ENCODE results near the gene FH. TPM values are rescaled to one million over a fixed set of nuclear protein-coding genes. Genes with fewer than 3 reads are reported as not detected.
A peak's percentile ranks its signal among the peaks of the same experiment; 100 is the strongest.

The FH gene
- total RNA-seq, 6 experiments from 2014 or later = 95.0 to 126 (median 114) TPM

DNA sequence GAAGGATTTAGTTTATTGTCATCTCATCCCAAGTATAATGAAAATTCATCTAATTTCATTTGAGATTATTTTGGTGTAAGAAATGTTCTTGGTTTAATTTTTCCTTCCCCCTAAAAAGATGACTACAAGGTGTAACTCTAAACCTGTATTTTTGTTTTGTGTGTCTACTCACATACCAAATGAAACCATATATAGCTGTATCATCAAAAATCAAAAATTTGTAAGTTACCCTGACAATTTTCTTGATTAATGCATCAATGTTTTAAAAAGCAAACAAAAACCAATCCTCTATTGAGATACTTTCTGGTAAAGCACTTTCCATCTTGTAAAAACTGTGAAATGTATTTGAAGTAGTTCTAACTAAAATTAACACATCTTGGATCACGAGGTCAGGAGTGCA lies 30.8 kb downstream of the FH start:
- DNase-seq (no peak), ATAC-seq (no peak)
- Histone ChIP-seq H3K27me3 (no peaks in the 10 kb centered on the region), H3K9me3 (no peaks in the 10 kb centered on the region), H3K27ac (no peak overlapping the region), H3K4me1 (no peaks in the 10 kb centered on the region), H3K4me3 (no peak overlapping the region), H3K36me3 (no peaks in the 10 kb centered on the region)
- intact Hi-C loops (cut with DNase I) = no loop called here
- 100% methylated on average over 1 of the region's 1 CpG for WGBS (ENCODE audit: insufficient coverage, low coverage, low lambda C conversion rate, missing lambda C conversion rate)
- no peak for TF ChIP-seq POLR2A (IDR thresholded peaks at IDR 0.05)
- TF ChIP-seq CTCF (IDR thresholded peaks at IDR 0.05) = no peak

DNA sequence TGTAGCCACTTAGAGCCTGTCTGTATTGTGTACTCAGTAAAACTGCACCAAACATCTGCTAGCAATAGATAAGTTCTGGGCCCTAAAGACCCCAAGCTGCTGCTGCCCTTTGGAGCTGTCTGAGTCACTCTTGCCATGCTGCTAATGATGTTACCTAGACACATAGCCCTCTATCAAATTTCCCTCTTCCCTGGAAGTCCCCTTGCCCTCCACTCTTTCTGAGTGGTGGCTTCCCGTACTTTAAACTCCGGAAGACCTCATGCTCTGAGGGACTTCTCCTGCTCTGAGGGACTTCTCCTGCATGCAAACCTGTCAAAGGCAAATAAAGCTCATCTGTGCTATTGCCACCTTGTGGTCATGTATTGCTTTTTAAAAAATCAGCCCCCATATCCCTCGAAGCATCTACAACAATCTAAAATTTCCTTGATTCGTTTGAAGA lies 34.0 kb downstream of the FH start:
- intact Hi-C loops (cut with DNase I) = no loop called here
- DNase-seq = no peak

GRCh38 chr1:241485145-241485544 lies 34.4 kb downstream of the FH start:
- Histone ChIP-seq H3K4me1 (no peaks in the 10 kb centered on the region), H3K27ac (no peak overlapping the region), H3K36me3 (no peaks in the 10 kb centered on the region), H3K4me3 (no peak overlapping the region), H3K9me3 (no peaks in the 10 kb centered on the region), H3K27me3 (no peaks in the 10 kb centered on the region)
- no peak for TF ChIP-seq CTCF (IDR thresholded peaks at IDR 0.05)
- TF ChIP-seq POLR2A (IDR thresholded peaks at IDR 0.05) = no peak
- 85% methylated on average over 3 of the region's 3 CpGs for WGBS (ENCODE audit: insufficient coverage, low coverage, low lambda C conversion rate, missing lambda C conversion rate)
- no peak for DNase-seq
- intact Hi-C loops (cut with DNase I) = no loop called here
- no peak for ATAC-seq

More for the DNA sequence above, 34.0 kb downstream of the FH start:
- H3K27me3 ChIP-seq = no peaks in the 10 kb centered on the region
- 54% methylated on average over 4 of the region's 4 CpGs for WGBS (ENCODE audit: insufficient coverage, low coverage, low lambda C conversion rate, missing lambda C conversion rate)
- no peak overlapping the region for H3K27ac ChIP-seq
- H3K36me3 ChIP-seq = no peaks in the 10 kb centered on the region
- TF ChIP-seq POLR2A (IDR thresholded peaks at IDR 0.05) = no peak
- TF ChIP-seq CTCF (IDR thresholded peaks at IDR 0.05) = peak; percentile 12 to 29 (median 28)
- peak in 3 of 4 donors; percentile 25 to 47 (median 36) for ATAC-seq
- H3K4me1 ChIP-seq = no peaks in the 10 kb centered on the region
- H3K9me3 ChIP-seq = no peaks in the 10 kb centered on the region
- no peak overlapping the region for H3K4me3 ChIP-seq

- peak in 1 of 4 donors; percentile 42 for ATAC-seq
- H3K4me1 ChIP-seq = no peaks in the 10 kb centered on the region
- no peak overlapping the region for H3K4me3 ChIP-seq
- intact Hi-C loops (cut with DNase I) = no loop called here
- no peaks in the 10 kb centered on the region for H3K36me3 ChIP-seq
- DNase-seq = no peak
- no peak overlapping the region for H3K27ac ChIP-seq
- TF ChIP-seq CTCF (IDR thresholded peaks at IDR 0.05) (no peak), POLR2A (IDR thresholded peaks at IDR 0.05) (no peak)
- WGBS (ENCODE audit: insufficient coverage, low coverage, low lambda C conversion rate, missing lambda C conversion rate) = 48% methylated on average over 1 of the region's 1 CpG
- no peaks in the 10 kb centered on the region for H3K27me3 ChIP-seq
- H3K9me3 ChIP-seq = no peaks in the 10 kb centered on the region
These were observed 36.7 kb downstream of the FH start for GRCh38 chr1:241482761-241483250.

DNA sequence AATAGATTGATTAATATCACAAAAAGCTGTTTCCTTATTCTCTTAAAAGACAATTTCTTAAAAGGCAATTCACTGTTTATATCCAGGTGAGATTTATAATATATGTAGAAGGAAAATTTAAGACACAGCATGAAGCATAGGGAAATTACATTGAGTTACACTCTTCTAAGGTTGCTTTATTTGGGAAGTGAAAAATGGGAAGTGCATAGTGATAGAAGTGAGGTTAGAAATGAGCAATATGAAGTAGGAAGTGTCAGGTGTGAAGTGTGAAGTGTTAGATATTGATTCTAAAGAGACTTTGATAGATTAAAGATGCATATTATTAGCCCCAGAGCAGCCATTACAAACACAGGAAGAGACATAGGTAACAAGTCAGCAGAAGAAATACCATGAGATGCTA lies 40.3 kb downstream of the FH start:
- Histone ChIP-seq H3K4me3 (no peak overlapping the region), H3K9me3 (no peaks in the 10 kb centered on the region), H3K36me3 (no peaks in the 10 kb centered on the region), H3K4me1 (no peaks in the 10 kb centered on the region), H3K27me3 (no peaks in the 10 kb centered on the region), H3K27ac (no peak overlapping the region)
- intact Hi-C loops (cut with DNase I) = no loop called here
- no peak for DNase-seq
- TF ChIP-seq POLR2A (IDR thresholded peaks at IDR 0.05) (no peak), CTCF (IDR thresholded peaks at IDR 0.05) (no peak)
- no peak for ATAC-seq

Data from right lobe of liver (tissue), 6 donors.